Mucosa of rectum (tissue), 2 donors: Measurements from ENCODE around the gene PPME1.

Source experiments
- H3K27ac ChIP-seq, 2 donors: one replicate each; pipeline ENCODE4 v1.7.0; 2013; ENCODE audit warnings: inconsistent platforms in 2 of 2, low read depth in 2 of 2, low read length in 2 of 2
- H3K27me3 ChIP-seq, 2 donors: one replicate each; pipeline ENCODE4 v1.7.0; 2013; ENCODE audit warnings: low read length in 2 of 2; ENCODE audit not compliant: control insufficient read depth in 2 of 2, insufficient read depth in 2 of 2
- H3K36me3 ChIP-seq, 2 donors: one replicate each; pipeline ENCODE4 v1.7.0; 2013; ENCODE audit warnings: low read length in 2 of 2; ENCODE audit not compliant: control insufficient read depth in 2 of 2, insufficient read depth in 2 of 2
- H3K4me1 ChIP-seq, 2 donors: one replicate each; pipeline ENCODE4 v1.7.0; 2013; ENCODE audit warnings: low read length in 2 of 2, mild to moderate bottlenecking in 1 of 2; ENCODE audit not compliant: control insufficient read depth in 2 of 2, insufficient read depth in 2 of 2
- H3K4me3 ChIP-seq, 2 donors: one replicate each; pipeline ENCODE4 v1.7.0; 2013; ENCODE audit warnings: low read length in 2 of 2
- H3K9ac ChIP-seq, 2 donors: one replicate each; pipeline ENCODE4 v1.7.0; 2013; ENCODE audit warnings: low read length in 2 of 2, low read depth in 1 of 2, mild to moderate bottlenecking in 1 of 2
- H3K9me3 ChIP-seq, 2 donors: one replicate each; pipeline ENCODE4 v1.7.0; 2013; ENCODE audit warnings: low read length in 2 of 2; ENCODE audit not compliant: control insufficient read depth in 2 of 2
- donor health status: healthy.
- donor health status: Normal muscosa, but diverticular disease.

Gene PPME1

GRCh38 chr11:74253361-74253760 lies 82.3 kb downstream of the PPME1 start:
- Histone ChIP-seq H3K4me3 (no peak overlapping the region), H3K4me1 (no peaks in the 10 kb centered on the region), H3K36me3 (peaks cover 33 to 41% of the 10 kb centered on the region in 2 donors), H3K9me3 (no peaks in the 10 kb centered on the region), H3K27me3 (no peaks in the 10 kb centered on the region), H3K27ac (no peak overlapping the region), H3K9ac (no peak overlapping the region)

DNA sequence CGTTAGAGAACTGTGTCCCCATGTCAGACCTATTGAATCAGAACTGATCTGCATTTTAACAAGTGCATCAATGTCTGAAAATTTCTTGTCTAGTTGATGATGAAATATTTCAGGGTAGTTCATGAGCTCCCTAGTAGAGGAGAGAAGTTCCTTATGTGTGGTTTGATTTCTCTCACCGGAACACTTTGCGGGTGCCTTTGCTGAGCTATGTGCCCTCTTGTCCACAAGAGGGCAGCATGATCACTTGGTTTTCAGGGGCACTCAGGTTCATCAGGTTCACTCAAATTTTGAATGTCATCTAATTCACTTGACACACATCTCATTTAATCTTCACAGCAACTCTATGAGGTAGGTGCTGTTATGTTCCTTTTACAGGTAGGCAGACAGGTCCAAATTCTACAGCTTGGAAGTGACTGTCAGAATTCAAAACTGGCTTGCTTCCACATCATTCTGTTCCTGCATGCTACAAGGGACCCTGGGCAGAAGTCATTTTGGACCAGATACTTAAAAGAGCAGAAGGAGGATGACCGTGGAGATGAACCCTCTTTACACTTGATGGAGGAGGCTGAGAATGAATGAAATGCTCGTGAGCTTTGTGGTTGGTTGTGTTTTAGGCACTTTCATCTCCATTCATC lies 84.8 kb downstream of the PPME1 start:
- H3K4me1 ChIP-seq, result no peaks in the 10 kb centered on the region
- H3K9me3 ChIP-seq, result no peaks in the 10 kb centered on the region
- H3K27ac ChIP-seq, result no peak overlapping the region
- no peak overlapping the region for H3K9ac ChIP-seq
- no peak overlapping the region for H3K4me3 ChIP-seq
- H3K36me3 ChIP-seq, result peaks cover 22 to 32% of the 10 kb centered on the region in 2 donors
- H3K27me3 ChIP-seq, result no peaks in the 10 kb centered on the region

- H3K36me3 ChIP-seq, result peaks cover 15 to 25% of the 10 kb centered on the region in 2 donors
- no peak overlapping the region for H3K27ac ChIP-seq
- H3K27me3 ChIP-seq, result no peaks in the 10 kb centered on the region
- no peaks in the 10 kb centered on the region for H3K9me3 ChIP-seq
- no peak overlapping the region for H3K4me3 ChIP-seq
- H3K4me1 ChIP-seq, result no peaks in the 10 kb centered on the region
- no peak overlapping the region for H3K9ac ChIP-seq
Observed at GRCh38 chr11:74256378-74257133, 85.5 kb downstream of the PPME1 start.

- Histone ChIP-seq H3K4me3 (no peak overlapping the region), H3K36me3 (peaks cover 12 to 17% of the 10 kb centered on the region in 2 donors), H3K9me3 (no peaks in the 10 kb centered on the region), H3K9ac (no peak overlapping the region), H3K27ac (no peak overlapping the region), H3K4me1 (no peaks in the 10 kb centered on the region), H3K27me3 (no peaks in the 10 kb centered on the region)
Observed at GRCh38 chr11:74257959-74258553, 87.0 kb downstream of the PPME1 start.

- no peaks in the 10 kb centered on the region for H3K36me3 ChIP-seq
- no peak overlapping the region for H3K27ac ChIP-seq
Observed at GRCh38 chr11:74262725-74263124, 91.6 kb downstream of the PPME1 start.

DNA sequence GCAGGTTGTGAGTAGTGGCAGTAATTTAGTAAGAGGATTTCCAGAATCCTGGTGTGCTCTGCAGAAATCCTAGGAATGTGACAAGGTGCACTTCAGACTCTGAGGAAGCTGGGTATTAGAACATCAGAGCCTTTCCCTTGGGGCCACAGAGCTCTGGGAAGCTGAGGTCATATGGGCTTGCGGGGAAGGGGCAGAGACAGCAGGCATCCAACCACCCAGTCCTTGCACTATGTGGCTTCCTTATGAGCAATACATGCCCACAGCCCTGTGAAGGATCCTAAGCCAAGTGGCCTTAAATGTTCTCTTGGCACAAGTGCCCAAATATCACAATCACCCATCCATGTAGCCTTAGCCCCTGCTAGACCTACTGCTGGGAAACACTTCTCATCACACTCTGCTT lies 94.2 kb downstream of the PPME1 start:
- no peaks in the 10 kb centered on the region for H3K36me3 ChIP-seq
- no peaks in the 10 kb centered on the region for H3K4me1 ChIP-seq
- H3K27me3 ChIP-seq, result no peaks in the 10 kb centered on the region
- no peaks in the 10 kb centered on the region for H3K9me3 ChIP-seq
- H3K27ac ChIP-seq, result no peak overlapping the region
- no peak overlapping the region for H3K4me3 ChIP-seq
- H3K9ac ChIP-seq, result no peak overlapping the region

More at GRCh38 chr11:74262725-74263124, 91.6 kb downstream of the PPME1 start:
- Histone ChIP-seq H3K9ac (no peak overlapping the region), H3K4me3 (no peak overlapping the region), H3K9me3 (no peaks in the 10 kb centered on the region), H3K27me3 (no peaks in the 10 kb centered on the region), H3K4me1 (no peaks in the 10 kb centered on the region)

GRCh38 chr11:74267014-74267413 lies 95.9 kb downstream of the PPME1 start:
- no peaks in the 10 kb centered on the region for H3K36me3 ChIP-seq
- no peak overlapping the region for H3K9ac ChIP-seq
- no peaks in the 10 kb centered on the region for H3K27me3 ChIP-seq
- H3K27ac ChIP-seq, result no peak overlapping the region
- H3K4me1 ChIP-seq, result no peaks in the 10 kb centered on the region
- no peaks in the 10 kb centered on the region for H3K9me3 ChIP-seq
- H3K4me3 ChIP-seq, result no peak overlapping the region

- Histone ChIP-seq H3K27ac (no peak overlapping the region), H3K9ac (no peak overlapping the region), H3K9me3 (no peaks in the 10 kb centered on the region), H3K27me3 (no peaks in the 10 kb centered on the region), H3K4me3 (no peak overlapping the region), H3K36me3 (no peaks in the 10 kb centered on the region), H3K4me1 (no peaks in the 10 kb centered on the region)
Observed at GRCh38 chr11:74268456-74268855, 97.4 kb downstream of the PPME1 start.

GRCh38 chr11:74269161-74269811 lies 98.2 kb downstream of the PPME1 start:
- Histone ChIP-seq H3K9me3 (no peaks in the 10 kb centered on the region), H3K27me3 (no peaks in the 10 kb centered on the region), H3K27ac (no peak overlapping the region), H3K4me1 (no peaks in the 10 kb centered on the region), H3K9ac (no peak overlapping the region), H3K36me3 (no peaks in the 10 kb centered on the region), H3K4me3 (no peak overlapping the region)

DNA sequence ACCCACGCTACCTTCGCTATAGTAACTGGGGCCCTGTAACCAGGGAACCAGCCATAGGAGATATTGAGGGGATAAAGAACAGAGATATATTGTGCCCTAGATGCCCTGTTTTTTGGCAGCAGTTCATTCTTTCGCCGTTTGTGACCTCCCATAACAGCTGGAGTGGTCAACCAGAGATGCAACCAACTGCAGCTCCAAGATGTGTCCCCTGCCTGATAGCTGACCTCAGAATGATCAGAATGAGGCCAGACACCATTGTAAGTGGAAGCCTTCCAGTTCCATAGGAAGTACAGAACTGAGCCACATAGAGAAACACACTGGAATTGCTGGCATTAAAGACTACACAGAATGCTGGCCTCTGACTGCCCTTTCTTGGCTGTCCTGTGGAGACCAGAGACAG lies 101.2 kb downstream of the PPME1 start:
- Histone ChIP-seq H3K27ac (no peak overlapping the region), H3K4me1 (no peaks in the 10 kb centered on the region), H3K9me3 (no peaks in the 10 kb centered on the region)

More for the DNA sequence above, 101.2 kb downstream of the PPME1 start:
- Histone ChIP-seq H3K27me3 (no peaks in the 10 kb centered on the region), H3K9ac (no peak overlapping the region), H3K4me3 (no peak overlapping the region), H3K36me3 (no peaks in the 10 kb centered on the region)
